Measurements from ENCODE around the gene C3orf18.

C3orf18 gene

GRCh38 chr3:50585919-50586762 is 18.6 kb upstream of the C3orf18 start:
- H3K4me3 ChIP-seq (ENCODE audit: low read depth, low read length) = no peak overlapping the region
- TF ChIP-seq CTCF (IDR thresholded peaks at IDR 0.05; ENCODE audit: low read depth, low read length) = no peak
- TF ChIP-seq MYC (IDR thresholded peaks at IDR 0.05; ENCODE audit: low read depth, low read length) = no peak
- TF ChIP-seq POLR2A (IDR thresholded peaks at IDR 0.05; ENCODE audit: extremely low read depth, insufficient read length) = no peak
- no peak for TF ChIP-seq MAX (IDR thresholded peaks at IDR 0.05; ENCODE audit: low read depth, low read length)
- DNase-seq (ENCODE audit: low read depth) = no peak

- DNase-seq (ENCODE audit: low read depth) = no peak
- TF ChIP-seq MYC (IDR thresholded peaks at IDR 0.05; ENCODE audit: low read depth, low read length) = no peak
- TF ChIP-seq MAX (IDR thresholded peaks at IDR 0.05; ENCODE audit: low read depth, low read length) = no peak
- TF ChIP-seq POLR2A (IDR thresholded peaks at IDR 0.05; ENCODE audit: extremely low read depth, insufficient read length) = no peak
- TF ChIP-seq CTCF (IDR thresholded peaks at IDR 0.05; ENCODE audit: low read depth, low read length) = no peak
- no peak overlapping the region for H3K4me3 ChIP-seq (ENCODE audit: low read depth, low read length)
Observed at GRCh38 chr3:50584391-50584790, 16.8 kb upstream of the C3orf18 start.

- TF ChIP-seq CTCF (IDR thresholded peaks at IDR 0.05; ENCODE audit: low read depth, low read length) (no peak), MAX (IDR thresholded peaks at IDR 0.05; ENCODE audit: low read depth, low read length) (no peak), POLR2A (IDR thresholded peaks at IDR 0.05; ENCODE audit: extremely low read depth, insufficient read length) (no peak), MYC (IDR thresholded peaks at IDR 0.05; ENCODE audit: low read depth, low read length) (no peak)
- no peak for DNase-seq (ENCODE audit: low read depth)
- H3K4me3 ChIP-seq (ENCODE audit: low read depth, low read length) = no peak overlapping the region
Observed at GRCh38 chr3:50583897-50584296, 16.4 kb upstream of the C3orf18 start.

- no peak for DNase-seq (ENCODE audit: low read depth)
Observed at GRCh38 chr3:50582083-50582482, 14.5 kb upstream of the C3orf18 start.

GRCh38 chr3:50581459-50581842 is 13.9 kb upstream of the C3orf18 start:
- DNase-seq (ENCODE audit: low read depth) = no peak
- no peak overlapping the region for H3K4me3 ChIP-seq (ENCODE audit: low read depth, low read length)
- no peak for TF ChIP-seq MAX (IDR thresholded peaks at IDR 0.05; ENCODE audit: low read depth, low read length)
- TF ChIP-seq MYC (IDR thresholded peaks at IDR 0.05; ENCODE audit: low read depth, low read length) = no peak
- no peak for TF ChIP-seq CTCF (IDR thresholded peaks at IDR 0.05; ENCODE audit: low read depth, low read length)
- TF ChIP-seq POLR2A (IDR thresholded peaks at IDR 0.05; ENCODE audit: extremely low read depth, insufficient read length) = no peak

More at GRCh38 chr3:50582083-50582482, 14.5 kb upstream of the C3orf18 start:
- no peak for TF ChIP-seq MAX (IDR thresholded peaks at IDR 0.05; ENCODE audit: low read depth, low read length)
- no peak for TF ChIP-seq CTCF (IDR thresholded peaks at IDR 0.05; ENCODE audit: low read depth, low read length)
- TF ChIP-seq MYC (IDR thresholded peaks at IDR 0.05; ENCODE audit: low read depth, low read length) = no peak
- no peak for TF ChIP-seq POLR2A (IDR thresholded peaks at IDR 0.05; ENCODE audit: extremely low read depth, insufficient read length)
- no peak overlapping the region for H3K4me3 ChIP-seq (ENCODE audit: low read depth, low read length)

All from NB4 (cell line).